Tibial nerve (tissue), 4 donors: ENCODE data around the gene LY86. TPM values are rescaled to one million over a fixed set of nuclear protein-coding genes. Genes with fewer than 3 reads are reported as not detected.

Experiments used
- DNase-seq, 2 donors: peaks; one replicate each; pipeline ENCODE4 v3.0.0-alpha.2; 2019; ENCODE audit warnings: low spot score in 2 of 2
- H3K27ac ChIP-seq, 4 donors: fragments of 200-600 bp; sonication (generic) in 3 of 4; one replicate each; pipeline ENCODE4 v1.5.1; 2017 to 2019; ENCODE audit warnings: mild to moderate bottlenecking in 1 of 4
- H3K27me3 ChIP-seq, 2 donors: fragments of 200-600 bp; sonication (generic) in 1 of 2; one replicate each; pipeline versions ENCODE4 v1.5.1 to v1.6.0; 2017 to 2019
- H3K36me3 ChIP-seq, 3 donors: fragments of 200-600 bp; sonication (generic); one replicate each; pipeline ENCODE4 v1.5.1; 2018 to 2019
- H3K4me1 ChIP-seq, 4 donors: fragments of 200-600 bp; sonication (generic) in 3 of 4; one replicate each; pipeline ENCODE4 v1.5.1; 2017 to 2019
- H3K4me3 ChIP-seq, 4 donors: fragments of 200-600 bp; sonication (generic) in 3 of 4; one replicate each; pipeline ENCODE4 v1.5.1; 2017 to 2019; ENCODE audit warnings: mild to moderate bottlenecking in 1 of 4, moderate library complexity in 1 of 4
- H3K9me3 ChIP-seq, 4 donors: fragments of 200-600 bp; sonication (generic) in 3 of 4; one replicate each; pipeline ENCODE4 v1.5.1; 2017 to 2019
- CTCF ChIP-seq, 5 experiments: fragments of 200-600 bp in 3 of 5; fragments of 450-650 bp in 2 of 5; sonication (generic) in 3 of 5; IDR thresholded peaks; one replicate each; pipeline ENCODE4 v1.5.1; 2016 to 2019; ENCODE audit warnings: antibody characterized with exemption in 5 of 5, mild to moderate bottlenecking in 3 of 5, moderate library complexity in 2 of 5
- EP300 ChIP-seq, 2 donors: sonication (generic); formaldehyde crosslinking; IDR thresholded peaks; one replicate each; pipeline ENCODE4 v1.6.1; 2017; ENCODE audit warnings: antibody characterized with exemption in 2 of 2, mild to moderate bottlenecking in 1 of 2
- POLR2A ChIP-seq, 2 donors: fragments of 450-650 bp; IDR thresholded peaks; one replicate each; pipeline ENCODE4 v1.6.1; 2017; ENCODE audit warnings: antibody characterized with exemption in 2 of 2, mild to moderate bottlenecking in 2 of 2, moderate library complexity in 2 of 2
- WGBS, 2 donors: methylation state at CpG; one replicate each; pipeline ENCODE4 v1.1.5; 2018; 5-methylcytosine and 5-hydroxymethylcytosine counted together
- total RNA-seq, 4 donors: library from RNA; depleted of rRNA; stranded (reverse); fragments of >200 nt; gene quantifications; one replicate each; pipeline ENCODE4 v1.1.0, GENCODE V29; 2016

The LY86 gene
- total RNA-seq, 4 donors from 2014 or later: 0.60 to 8.3 (median 4.5) TPM

- Histone ChIP-seq H3K27ac (no peak overlapping the region), H3K4me3 (no peak overlapping the region), H3K9me3 (no peaks in the 10 kb centered on the region), H3K27me3 (no peaks in the 10 kb centered on the region), H3K4me1 (no peaks in the 10 kb centered on the region), H3K36me3 (no peaks in the 10 kb centered on the region)
- TF ChIP-seq EP300 (IDR thresholded peaks at IDR 0.05) (no peak), POLR2A (IDR thresholded peaks at IDR 0.05) (no peak), CTCF (IDR thresholded peaks at IDR 0.05) (no peak)
- no peak for DNase-seq
- 91 to 92% methylated on average over 6 of the region's 6 CpGs for WGBS, 2 donors
These were observed 8.2 kb upstream of the LY86 start for GRCh38 chr6:6580225-6580856.

GRCh38 chr6:6581054-6581453 is 7.5 kb upstream of the LY86 start:
- no peak for DNase-seq
- Histone ChIP-seq H3K27ac (no peak overlapping the region), H3K4me1 (no peaks in the 10 kb centered on the region), H3K27me3 (no peaks in the 10 kb centered on the region), H3K9me3 (no peaks in the 10 kb centered on the region), H3K4me3 (no peak overlapping the region), H3K36me3 (no peaks in the 10 kb centered on the region)
- no peak for TF ChIP-seq EP300 (IDR thresholded peaks at IDR 0.05)
- TF ChIP-seq CTCF (IDR thresholded peaks at IDR 0.05): no peak
- TF ChIP-seq POLR2A (IDR thresholded peaks at IDR 0.05): no peak
- 75 to 76% methylated on average over 3 of the region's 3 CpGs for WGBS, 2 donors

GRCh38 chr6:6582131-6582530 is 6.4 kb upstream of the LY86 start:
- Histone ChIP-seq H3K4me1 (peaks cover 0 to 1% (median 0%) of the 10 kb centered on the region in 4 donors), H3K9me3 (no peaks in the 10 kb centered on the region), H3K27ac (no peak overlapping the region), H3K36me3 (no peaks in the 10 kb centered on the region), H3K4me3 (no peak overlapping the region), H3K27me3 (no peaks in the 10 kb centered on the region)
- WGBS, 2 donors: 63 to 71% methylated on average over 1 of the region's 1 CpG
- TF ChIP-seq CTCF (IDR thresholded peaks at IDR 0.05) (no peak), EP300 (IDR thresholded peaks at IDR 0.05) (no peak), POLR2A (IDR thresholded peaks at IDR 0.05) (no peak)
- no peak for DNase-seq

- WGBS, 2 donors: 90% methylated on average over 2 of the region's 2 CpGs
- Histone ChIP-seq H3K36me3 (no peaks in the 10 kb centered on the region), H3K27ac (no peak overlapping the region), H3K4me1 (peaks cover 0 to 18% (median 5%) of the 10 kb centered on the region in 4 donors), H3K27me3 (no peaks in the 10 kb centered on the region), H3K4me3 (no peak overlapping the region), H3K9me3 (no peaks in the 10 kb centered on the region)
- TF ChIP-seq CTCF (IDR thresholded peaks at IDR 0.05) (no peak), POLR2A (IDR thresholded peaks at IDR 0.05) (no peak), EP300 (IDR thresholded peaks at IDR 0.05) (no peak)
- DNase-seq: no peak
These were observed 4.7 kb upstream of the LY86 start for GRCh38 chr6:6583836-6584235.

GRCh38 chr6:6584310-6585002 is 4.1 kb upstream of the LY86 start:
- Histone ChIP-seq H3K27ac (no peak overlapping the region), H3K4me3 (no peak overlapping the region), H3K27me3 (no peaks in the 10 kb centered on the region), H3K4me1 (peaks cover 0 to 20% (median 5%) of the 10 kb centered on the region in 4 donors), H3K9me3 (no peaks in the 10 kb centered on the region), H3K36me3 (no peaks in the 10 kb centered on the region)
- TF ChIP-seq POLR2A (IDR thresholded peaks at IDR 0.05) (no peak), EP300 (IDR thresholded peaks at IDR 0.05) (no peak), CTCF (IDR thresholded peaks at IDR 0.05) (no peak)
- WGBS, 2 donors: 87 to 90% methylated on average over 7 of the region's 7 CpGs
- no peak for DNase-seq
